K562 (cell line): ENCODE results near the gene TLR6. TPM values are rescaled to one million over a fixed set of nuclear protein-coding genes. Genes with fewer than 3 reads are reported as not detected.

Experiments used
- ATAC-seq: fragments of 200-7000 bp; cut with Tn5 transposase; 3 replicates; pipeline ENCODE4 v1.9.1; 2020; ENCODE audit warnings: moderate library complexity
- BruUV-seq: library from RNA; stranded (reverse); fragments of 400-500 nt; replicated peaks from 2 replicates; lab custom pipeline; 2021; lab: Mats Ljungman, UMichigan
- CTCF ChIA-PET: fragments of 300-600 bp; formaldehyde crosslinking; extraction: SDS; loops from one replicate; lab custom pipeline; 2021; ENCODE audit warnings: low intra/inter-chr PET ratio; lab: Yijun Ruan, JAX
- POLR2A ChIA-PET: fragments of 300-600, 350-650 bp; sonication (Branson Sonifier 250); formaldehyde crosslinking; extraction: SDS; loops from one replicate; lab custom pipeline; 2021; ENCODE audit warnings: antibody characterized with exemption, inconsistent platforms; lab: Yijun Ruan, JAX
- DNase-seq, 4 experiments: peaks; one replicate each; pipeline versions ENCODE4 v3.0.0 to v3.0.0-alpha.2; 2011 to 2018; ENCODE audit warnings: low spot score in 3 of 4, mixed read lengths in 3 of 4; ENCODE audit errors: extremely low read depth in 1 of 4
- FAIRE-seq: peaks from 2 replicates; lab custom pipeline; 2011; peaks lifted over from hg19 to GRCh38; lab: Jason Lieb, UNC
- H2AFZ ChIP-seq: 2 replicates; pipeline ENCODE4 v1.6.0; 2011; ENCODE audit warnings: low read depth, low read length, control low read depth, inconsistent platforms
- H3K27ac ChIP-seq: fragments of 200-600 bp; 3 replicates; pipeline ENCODE4 v1.8.0; 2011; ENCODE audit warnings: low read depth, mild to moderate bottlenecking, control low read depth, inconsistent platforms, low read length, moderate library complexity, mixed read lengths; ENCODE audit errors: extremely low read depth
- H3K27me3 ChIP-seq, 2 experiments: fragments of 300-600 bp in 1 of 2; 2 replicates in 1 of 2; 3 replicates in 1 of 2; pipeline versions ENCODE4 v1.6.0 to v1.8.0; 2011; ENCODE audit warnings: inconsistent platforms in 2 of 2, low read length in 2 of 2, mild to moderate bottlenecking in 1 of 2, mixed read lengths in 1 of 2, moderate library complexity in 1 of 2; ENCODE audit not compliant: control insufficient read depth in 2 of 2, insufficient read depth in 2 of 2
- H3K36me3 ChIP-seq: fragments of 300-600 bp; 3 replicates; pipeline ENCODE4 v1.8.0; 2011; ENCODE audit warnings: mild to moderate bottlenecking, low read length, inconsistent platforms; ENCODE audit not compliant: control insufficient read depth, insufficient read depth
- H3K4me1 ChIP-seq, 2 experiments: fragments of 200-600 bp in 1 of 2; replicated peaks in 1 of 2; 2 replicates in 1 of 2; 3 replicates in 1 of 2; pipeline versions ENCODE4 v1.5.1 to v1.8.0; 2011; ENCODE audit warnings: inconsistent platforms in 2 of 2, low read length in 2 of 2, mild to moderate bottlenecking in 1 of 2, mixed read lengths in 1 of 2, moderate library complexity in 1 of 2; ENCODE audit not compliant: control insufficient read depth in 2 of 2, insufficient read depth in 2 of 2
- H3K4me2 ChIP-seq: 2 replicates; pipeline ENCODE4 v1.6.1; 2011; ENCODE audit warnings: low read length, control low read depth, inconsistent platforms, mixed read lengths; ENCODE audit not compliant: insufficient read depth
- H3K4me3 ChIP-seq: fragments of 200-600 bp; sonication (generic), shearing (Covaris generic); 2 replicates; pipeline ENCODE4 v1.5.1; 2016; ENCODE audit warnings: control low read depth, inconsistent platforms
- H3K79me2 ChIP-seq: fragments of 200-600 bp; 3 replicates; pipeline ENCODE4 v1.8.0; 2011; ENCODE audit warnings: low read length, inconsistent platforms; ENCODE audit not compliant: control insufficient read depth, insufficient read depth
- H3K9ac ChIP-seq, 2 experiments: 2 replicates each; pipeline versions ENCODE4 v1.6.0 to v1.6.1; 2011; ENCODE audit warnings: low read depth in 2 of 2, low read length in 2 of 2, control low read depth in 1 of 2, inconsistent platforms in 1 of 2, mild to moderate bottlenecking in 1 of 2, mixed read lengths in 1 of 2; ENCODE audit not compliant: insufficient read depth in 1 of 2
- H3K9me1 ChIP-seq: one replicate; pipeline ENCODE4 v1.6.0; 2011; ENCODE audit warnings: inconsistent platforms, mild to moderate bottlenecking, low read length, moderate library complexity; ENCODE audit not compliant: control insufficient read depth, insufficient read depth
- H3K9me3 ChIP-seq: replicated peaks from 2 replicates; pipeline ENCODE4 v1.5.1; 2011; ENCODE audit warnings: low read depth, low read length, inconsistent platforms; ENCODE audit not compliant: control insufficient read depth, insufficient read depth
- H4K20me1 ChIP-seq: replicated peaks from 2 replicates; pipeline ENCODE4 v1.6.1; 2011; ENCODE audit warnings: low read length, inconsistent platforms, mixed read lengths; ENCODE audit not compliant: control insufficient read depth, insufficient read depth
- CREB3 ChIP-seq: fragments of 450-650 bp; conservative IDR thresholded peaks from 2 replicates; pipeline ENCODE4 v1.6.1; 2016; ENCODE audit warnings: missing genetic modification characterization, low read depth, mild to moderate bottlenecking, missing compliant biosample characterization, moderate library complexity
- FIP1L1 ChIP-seq: fragments of 200-400 bp; formaldehyde crosslinking; IDR thresholded peaks from 2 replicates; pipeline ENCODE4 v1.6.1; 2018; ENCODE audit warnings: mild to moderate bottlenecking, low read depth, low read length; ENCODE audit not compliant: poor library complexity, severe bottlenecking
- GTF3C2 ChIP-seq: IDR thresholded peaks from 3 replicates; pipeline ENCODE4 v1.6.1; 2011; ENCODE audit warnings: borderline replicate concordance, mild to moderate bottlenecking, moderate library complexity; ENCODE audit not compliant: insufficient read length; ENCODE audit errors: extremely low read depth
- MBD1 ChIP-seq: fragments of 250-450 bp; sonication (Bioruptor Pico); IDR thresholded peaks from 2 replicates; pipeline ENCODE4 v1.8.0; 2022; ENCODE audit warnings: inconsistent platforms
- NR2C1 ChIP-seq, 2 experiments: fragments of 450-650 bp; IDR thresholded peaks; 2 replicates each; pipeline ENCODE4 v1.6.1; 2017; ENCODE audit warnings: mild to moderate bottlenecking in 2 of 2, antibody characterized with exemption in 1 of 2, inconsistent platforms in 1 of 2, missing compliant biosample characterization in 1 of 2, missing genetic modification characterization in 1 of 2
- RBM22 ChIP-seq: fragments of 200-400 bp; formaldehyde crosslinking; IDR thresholded peaks from 2 replicates; pipeline ENCODE4 v1.6.1; 2018; ENCODE audit warnings: low read length, low read depth; ENCODE audit not compliant: poor library complexity, severe bottlenecking
- SNIP1 ChIP-seq: fragments of 450-650 bp; IDR thresholded peaks from 2 replicates; pipeline ENCODE4 v1.7.1; 2017; ENCODE audit warnings: low read depth, mild to moderate bottlenecking
- SUPT5H ChIP-seq: fragments of 450-650 bp; IDR thresholded peaks from 2 replicates; pipeline ENCODE4 v1.6.1; 2016
- TAF7 ChIP-seq: fragments of 450-650 bp; IDR thresholded peaks from 2 replicates; pipeline ENCODE4 v1.6.1; 2016; ENCODE audit warnings: missing genetic modification characterization, missing compliant biosample characterization
- ZNF764 ChIP-seq: fragments of 250-450 bp; sonication (Bioruptor Pico); IDR thresholded peaks from 2 replicates; pipeline ENCODE4 v1.4.0; 2020; ENCODE audit warnings: low read depth, mild to moderate bottlenecking, moderate library complexity
- WGBS: fragments of 100-300 bp; shearing (Covaris generic); methylation state at CpG from one replicate; pipeline ENCODE4 v1.1.6; 2016; ENCODE audit warnings: low coverage, mixed read lengths; ENCODE audit not compliant: insufficient coverage; ENCODE audit errors: missing lambda C conversion rate; 5-methylcytosine and 5-hydroxymethylcytosine counted together
- in situ Hi-C: fragments of 300-500 bp; cut with MboI; formaldehyde crosslinking; loops from 4 replicates; pipeline ENCODE4 v1.15.0; 2018; ENCODE audit warnings: inconsistent platforms, mixed read lengths
- intact Hi-C: fragments of 100-400 bp; cut with micrococcal nuclease; formaldehyde crosslinking; loops from 2 replicates; pipeline ENCODE4 v1.14.2; 2022
- polyA plus RNA-seq, 8 experiments: library from polyadenylated mRNA; depleted of rRNA in 4 of 8; stranded (reverse) in 5 of 8; unstranded in 3 of 8; fragments of >200 nt; fragmentation: Nextera tagmentation in 2 of 8; fragmentation: Illumina TruSeq in 1 of 8; extraction: Ambion mirVana in 2 of 8; extraction: Trizol in 1 of 8; gene quantifications; 2 replicates each; pipeline versions ENCODE4 v1.2.1 to v1.2.3, GENCODE V29; 2011 to 2014; ENCODE audit warnings: inconsistent platforms in 1 of 8, missing spikeins in 1 of 8
- total RNA-seq, 7 experiments: library from RNA; depleted of rRNA in 6 of 7; stranded (reverse); fragments of >200 nt in 6 of 7; fragmentation: Illumina TruSeq in 2 of 7; extraction: Trizol in 2 of 7; gene quantifications; 2 replicates each; pipeline versions ENCODE4 v1.2.1 to v1.2.3, GENCODE V29; 2011 to 2021; ENCODE audit warnings: low replicate concordance in 1 of 7

Gene TLR6
- total and polyA plus RNA-seq, 9 of the 15 experiments (the other 6 are each of a cell fraction or from before 2014, with no cell fraction given), result 0.08 to 1.9 (median 0.91) TPM

GRCh38 chr4:38856046-38856445 lies 571 bp downstream of the TLR6 start (continued):
- TF ChIP-seq GTF3C2, result no peak
- TF ChIP-seq TAF7 (tag), result no peak
- TF ChIP-seq NR2C1 (IDR thresholded peaks at IDR 0.05), result no peak
- TF ChIP-seq NR2C1 (tag; IDR thresholded peaks at IDR 0.05), result no peak
- no peak for TF ChIP-seq MBD1 (CRISPR knock-in tag)
- TF ChIP-seq, all 486 proteins: peak for 0

GRCh38 chr4:38855466-38855865 lies 1.2 kb downstream of the TLR6 start:
- Histone ChIP-seq H2AFZ (peak overlapping the region; percentile 88), H3K27ac (no peak overlapping the region), H3K27me3 (no peaks in the 10 kb centered on the region), H3K79me2 (no peaks in the 10 kb centered on the region), H3K9me1 (no peaks in the 10 kb centered on the region), H3K9ac (peak overlapping the region in 1 of 2 experiments; percentile 57; a peak in 1 of 4 replicates), H3K4me1 (peaks cover 0 to 20% of the 10 kb centered on the region in 2 experiments; a peak in 3 of 5 replicates), H4K20me1 (no peaks in the 10 kb centered on the region), H3K9me3 (no peaks in the 10 kb centered on the region), H3K4me3 (no peak overlapping the region), H3K4me2 (no peak overlapping the region), H3K36me3 (no peaks in the 10 kb centered on the region)
- intact Hi-C loops (loop anchor here (5.0 kb wide), 2 partner anchors 73 to 793 kb away; partner anchors contain the start of gene TLR10), in situ Hi-C loops (no loop called here)
- POLR2A ChIA-PET, result interaction anchor here (0.7 to 1.7 kb wide), 5 partner anchors 11 to 558 kb away, joined by 3 to 5 read pairs (median 4); no protein-coding TSS in a partner anchor
- ATAC-seq (no peak), FAIRE-seq (no peak), DNase-seq (no peak)
- WGBS, result 79% methylated on average over 5 of the region's 5 CpGs
- BruUV-seq, result no TSS peak
- CTCF ChIA-PET, result no interaction called here
- no peak for TF ChIP-seq RBM22
- TF ChIP-seq SUPT5H, result no peak
- TF ChIP-seq SNIP1, result no peak
- TF ChIP-seq CREB3 (tag), result no peak
- TF ChIP-seq ZNF764, result no peak
- no peak for TF ChIP-seq FIP1L1
